Stromal cell of bone marrow (primary cell): Measurements from ENCODE around the gene COL5A2.

Experiments used
- DNase-seq: peaks from one replicate; pipeline ENCODE4 v3.0.0-alpha.2; 2012; ENCODE audit warnings: low read depth

COL5A2 gene

DNA sequence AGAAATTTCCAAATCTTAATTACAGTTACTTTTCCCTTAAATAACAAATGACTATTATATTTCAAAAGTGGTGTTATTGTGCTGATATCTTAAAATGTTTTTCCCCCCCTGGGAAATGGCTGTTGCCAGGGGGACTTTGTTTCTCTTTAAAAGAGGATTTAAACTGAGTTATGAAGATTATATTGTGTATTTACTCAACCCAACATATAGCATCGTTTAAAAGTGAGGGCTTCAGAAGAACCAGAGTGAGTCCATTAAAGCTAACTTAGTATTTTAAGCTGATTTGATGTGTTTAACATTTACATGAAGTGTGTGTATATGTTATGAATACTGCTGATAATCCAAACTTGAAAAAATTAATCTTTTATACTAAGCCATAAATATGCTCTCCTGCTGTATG is 81.6 kb downstream of the COL5A2 start:
- no peak for DNase-seq

DNA sequence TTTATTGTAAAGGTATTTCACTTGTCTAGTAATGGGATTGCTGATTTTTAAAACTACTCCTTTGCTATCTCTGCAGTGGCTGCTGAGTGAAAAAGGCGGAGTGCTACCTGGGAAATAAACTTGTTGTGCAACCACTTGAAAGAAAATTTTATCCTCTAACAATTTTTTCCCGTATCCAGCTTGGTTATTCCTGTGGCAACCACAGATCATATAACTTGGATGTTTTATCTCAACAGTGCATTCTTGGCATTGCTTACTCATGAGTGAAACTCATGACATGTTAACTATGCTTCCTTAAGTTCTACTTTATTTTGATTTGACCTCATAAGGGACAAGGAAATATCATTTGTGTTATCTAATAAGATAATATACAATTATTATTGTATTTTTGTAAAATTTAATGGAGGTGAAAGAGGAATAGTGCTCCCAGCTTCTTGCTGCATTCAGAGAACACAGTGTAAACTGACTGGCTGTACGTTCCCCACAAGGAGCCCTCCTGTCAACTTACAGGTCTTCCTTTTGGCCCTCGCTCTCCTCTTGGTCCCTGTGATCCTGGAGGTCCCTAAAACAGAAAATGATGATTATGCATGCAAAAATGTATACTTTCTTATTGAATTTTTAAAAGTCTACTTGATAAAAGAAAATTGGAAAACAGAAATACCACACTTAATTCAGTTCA is 82.7 kb downstream of the COL5A2 start:
- DNase-seq: peak; percentile 26

DNA sequence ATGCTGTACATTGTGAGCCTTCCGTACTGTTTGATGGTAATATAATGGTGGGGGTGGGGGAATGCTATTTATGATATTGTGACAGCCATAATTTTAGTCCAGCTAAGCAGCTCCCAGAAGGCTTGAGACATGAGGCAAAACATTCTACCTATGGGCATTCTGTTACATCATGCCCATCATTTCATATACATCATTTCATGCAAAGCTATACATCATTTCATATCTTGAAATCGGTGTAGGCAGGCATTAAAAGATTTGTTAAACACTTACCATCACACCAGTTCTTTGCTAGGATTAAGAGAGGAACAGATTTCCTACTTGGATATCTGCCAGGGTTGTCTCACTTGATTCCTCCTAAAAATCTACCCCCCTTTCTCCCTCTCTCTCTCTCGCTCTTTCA is 84.5 kb downstream of the COL5A2 start:
- DNase-seq: no peak

DNA sequence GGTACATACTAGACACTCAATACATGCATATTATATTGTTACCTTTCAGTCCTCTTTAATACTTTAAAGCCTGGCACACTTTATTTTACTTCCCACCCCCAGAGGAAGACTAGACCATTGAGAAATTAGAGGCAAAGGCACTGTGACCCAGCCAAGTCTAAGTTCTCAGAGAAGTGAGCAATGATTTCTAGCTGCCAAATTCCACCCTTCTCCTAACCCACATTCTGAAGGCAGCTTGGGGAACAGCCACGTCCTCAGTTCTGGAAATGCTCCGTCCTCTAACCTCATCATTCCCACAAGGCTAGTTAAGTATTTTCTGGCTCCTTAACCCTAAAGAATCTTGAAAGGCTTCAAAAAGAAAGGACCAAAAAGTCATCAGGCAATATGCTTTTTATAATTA is 86.6 kb downstream of the COL5A2 start:
- DNase-seq: peak; percentile 94

DNA sequence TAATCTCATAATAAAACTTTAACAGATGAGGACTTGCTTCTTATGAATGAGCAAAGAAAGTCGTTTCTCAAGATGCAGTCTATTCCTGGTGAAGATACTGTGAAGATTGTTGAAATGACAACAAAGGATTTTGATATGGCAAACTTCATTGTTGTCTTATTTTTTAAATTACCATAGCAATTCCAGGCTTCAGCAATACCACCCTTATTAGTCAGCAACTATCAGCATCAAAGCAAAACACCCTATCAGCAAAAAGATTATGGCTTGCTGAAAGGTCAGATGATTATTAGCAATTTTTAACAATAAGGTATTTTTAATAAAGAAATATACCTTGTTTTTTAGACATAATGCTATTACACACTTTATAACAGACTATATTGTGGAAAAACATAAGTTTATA is 88.3 kb downstream of the COL5A2 start:
- DNase-seq: no peak

DNA sequence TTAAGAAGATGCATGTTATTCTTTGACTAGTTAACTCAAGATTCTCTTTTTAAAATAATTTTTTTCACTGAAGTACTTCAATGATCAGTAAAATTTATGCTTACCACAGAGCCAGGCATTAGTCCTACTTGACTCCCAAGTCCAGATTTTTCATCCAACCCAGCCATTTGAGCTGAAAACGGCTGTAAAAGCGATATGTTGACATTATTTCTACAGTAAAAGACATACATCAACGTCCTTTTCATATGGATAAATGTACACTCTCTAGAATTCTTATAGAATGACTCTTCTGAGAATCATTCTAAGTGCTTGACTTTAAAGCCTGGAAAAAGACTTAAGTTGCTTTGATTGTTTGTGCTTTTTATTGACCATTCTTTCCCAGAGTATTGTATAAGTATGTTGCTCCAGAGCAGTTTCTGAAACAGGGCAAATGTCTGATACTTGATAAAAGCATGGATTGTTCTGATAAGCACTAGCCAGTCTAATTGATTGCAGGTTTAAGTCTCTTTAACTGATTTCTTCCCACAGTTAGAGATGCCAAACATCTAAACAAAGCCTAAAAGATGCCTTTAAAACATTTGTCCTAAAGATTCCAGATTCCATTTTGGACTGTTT is 90.9 kb downstream of the COL5A2 start:
- DNase-seq: no peak

DNA sequence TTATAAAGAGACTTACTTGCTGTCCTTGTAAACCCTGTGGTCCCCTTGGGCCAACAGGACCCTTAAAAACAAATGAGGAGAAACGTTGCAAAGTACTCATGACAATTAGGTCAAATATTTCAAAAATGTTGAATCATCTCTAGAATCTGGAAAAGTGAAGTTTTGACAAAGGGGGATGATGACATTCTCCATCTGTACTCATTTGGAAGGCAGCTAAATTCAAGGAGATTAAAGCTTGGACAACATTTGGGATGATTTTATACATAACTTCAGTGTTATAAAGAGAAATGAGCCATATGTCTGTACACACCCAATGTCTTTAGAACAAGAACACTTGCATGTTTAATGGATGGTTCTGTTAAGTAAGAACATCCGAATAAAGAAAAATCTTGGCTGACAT is 92.9 kb downstream of the COL5A2 start:
- DNase-seq: peak; percentile 23

DNA sequence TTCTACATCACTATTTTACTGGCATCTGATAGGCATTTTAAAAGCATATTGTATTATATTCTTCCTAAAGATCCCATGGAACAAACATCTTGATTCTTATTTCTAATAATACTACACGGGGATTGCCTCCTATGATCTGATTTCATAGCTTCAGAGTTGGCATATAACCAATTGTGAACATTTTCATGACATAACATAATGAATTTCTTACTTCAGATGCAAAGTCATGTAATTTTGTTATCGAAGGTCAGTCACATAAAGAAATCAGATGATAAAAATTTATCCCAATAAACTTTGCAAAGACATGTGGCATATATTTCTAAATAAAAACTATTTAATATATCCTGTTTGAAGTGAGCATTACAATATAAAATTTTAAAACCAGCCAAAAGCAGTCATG is 93.3 kb downstream of the COL5A2 start:
- DNase-seq: no peak

DNA sequence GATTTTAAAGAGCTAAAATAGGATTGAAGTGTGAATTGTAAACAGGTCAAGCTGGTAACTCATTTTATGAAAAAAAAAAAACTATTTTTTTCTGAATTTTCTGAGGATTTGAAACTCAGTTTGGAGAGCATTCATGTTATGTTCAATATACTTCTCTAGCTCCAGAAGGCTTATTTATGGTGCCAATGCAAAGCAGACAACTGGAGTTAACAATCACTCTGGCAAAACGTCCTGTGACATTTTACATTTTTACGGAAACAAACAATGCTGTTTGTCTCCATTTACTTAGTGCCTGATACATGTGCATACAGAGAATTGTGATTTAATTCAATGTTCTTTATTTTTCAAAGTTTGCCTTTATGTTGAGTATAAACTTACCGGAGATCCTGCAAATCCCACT is 96.0 kb downstream of the COL5A2 start:
- no peak for DNase-seq

DNA sequence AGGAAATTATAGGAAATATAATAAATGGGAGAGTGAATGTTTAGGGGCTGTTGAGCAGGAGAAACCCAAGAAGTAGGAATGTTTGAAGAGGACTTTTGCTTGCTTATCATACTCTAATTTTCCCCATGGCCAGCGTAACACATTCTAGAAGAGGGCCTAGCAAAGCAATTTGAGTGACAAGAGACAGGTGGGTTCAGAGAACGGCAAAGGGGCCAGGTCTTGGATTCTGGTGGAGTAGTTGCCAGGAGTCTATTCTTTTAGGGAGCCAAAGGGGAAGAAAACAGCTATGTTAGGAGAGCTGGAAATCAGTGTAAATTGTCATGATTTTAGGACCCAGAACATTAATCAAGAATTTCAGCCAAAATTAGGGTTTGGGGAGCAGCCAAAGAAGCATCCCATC is 96.5 kb downstream of the COL5A2 start:
- no peak for DNase-seq

DNA sequence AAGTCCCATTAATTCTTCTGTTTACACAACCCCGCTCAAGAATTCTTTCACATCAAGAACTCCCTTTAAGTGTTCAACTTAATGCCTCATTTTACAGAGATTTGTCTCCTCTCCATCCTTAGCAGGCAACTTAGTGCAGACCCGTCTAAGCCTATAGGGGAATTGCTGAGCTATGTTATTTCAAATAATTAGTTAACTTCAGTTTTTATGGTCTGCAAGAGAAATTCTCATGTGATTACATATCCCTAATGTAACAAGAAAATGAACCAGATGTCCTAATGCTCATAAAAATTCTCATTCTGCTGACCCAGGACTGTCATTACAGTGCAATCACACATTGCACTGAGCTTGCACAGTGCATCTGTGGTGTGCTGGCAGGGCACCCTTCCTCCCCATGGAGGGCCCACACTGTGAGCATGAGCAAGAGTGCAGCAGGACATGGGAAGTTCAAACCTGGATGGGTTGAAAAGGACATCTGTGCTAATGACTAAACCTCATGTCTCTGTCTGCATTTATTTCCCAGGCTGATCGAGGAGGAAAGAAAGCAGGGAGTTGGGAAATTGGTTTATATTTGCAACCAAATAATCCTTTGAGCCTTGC is 97.1 kb downstream of the COL5A2 start:
- no peak for DNase-seq

DNA sequence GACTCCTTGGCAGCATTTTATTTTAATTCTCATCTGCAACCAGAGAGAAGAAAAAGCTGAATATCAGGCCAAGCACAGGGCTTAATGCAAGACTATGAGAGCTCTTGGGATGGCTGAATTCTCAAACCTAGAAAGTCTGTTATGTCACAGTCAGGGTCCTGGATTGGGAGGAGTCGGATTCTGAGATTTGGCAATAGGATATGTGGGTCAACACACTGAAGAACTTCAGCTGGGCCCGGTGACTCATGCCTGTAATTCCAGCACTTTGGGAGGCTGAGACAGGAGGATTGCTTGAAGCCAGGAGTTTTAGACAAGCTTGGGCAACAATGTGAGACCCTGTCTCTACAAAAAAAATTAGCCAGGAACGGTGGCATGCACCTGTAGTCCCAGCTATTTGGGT is 103.0 kb downstream of the COL5A2 start:
- DNase-seq: no peak

DNA sequence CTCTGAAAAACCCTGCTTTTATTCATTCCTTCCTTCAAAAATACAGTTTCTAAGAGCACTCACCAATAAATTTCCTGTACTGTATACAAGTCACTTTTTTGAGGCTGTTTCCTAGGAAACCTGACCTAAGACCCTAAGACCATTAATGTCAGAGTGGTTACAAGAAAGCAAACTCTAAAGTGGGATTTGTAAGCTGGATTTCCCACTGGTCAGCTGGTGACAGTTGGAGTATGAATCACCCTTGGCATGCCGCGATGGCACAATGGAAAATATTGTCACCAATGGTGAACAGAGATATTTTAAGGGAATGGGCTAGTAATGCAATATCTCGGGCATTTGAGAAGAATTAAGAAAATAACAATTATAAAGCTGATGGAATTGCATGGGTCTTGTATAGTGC is 103.4 kb downstream of the COL5A2 start:
- DNase-seq: no peak

DNA sequence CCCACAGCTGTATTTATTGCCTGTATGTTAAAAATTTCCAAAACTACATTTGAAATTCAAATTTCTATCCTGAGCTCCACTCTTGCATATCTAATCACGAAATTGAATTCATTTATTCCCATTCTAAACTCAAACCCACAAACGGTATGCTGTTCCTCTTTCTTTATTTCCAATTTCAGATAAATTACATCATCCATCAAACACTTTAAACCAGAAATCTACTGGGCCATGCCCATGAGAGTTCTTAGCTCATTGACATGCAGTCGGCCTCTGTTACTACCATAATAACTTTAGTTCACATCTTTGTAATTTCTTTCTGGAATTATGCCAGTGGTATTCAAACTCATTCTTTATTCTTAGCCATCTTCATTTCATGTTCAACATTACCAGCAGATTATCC is 105.1 kb downstream of the COL5A2 start:
- no peak for DNase-seq

DNA sequence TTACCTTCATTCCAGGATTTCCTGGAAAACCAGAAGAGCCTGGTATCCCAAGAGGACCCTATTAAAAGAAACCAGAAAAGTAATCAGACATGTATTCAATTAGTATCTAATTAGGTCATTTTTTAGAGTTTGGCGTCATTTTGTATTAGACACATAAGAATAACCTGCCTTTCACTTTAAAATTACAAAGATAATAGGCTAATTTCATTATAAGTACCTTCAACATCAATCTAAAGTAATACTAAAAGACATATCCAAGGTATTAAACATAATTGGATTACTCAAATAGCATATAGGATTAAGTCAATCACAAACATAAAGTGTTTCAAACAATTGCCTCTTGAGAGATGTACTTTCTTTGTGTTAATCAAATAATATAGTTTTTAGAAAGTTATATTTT is 107.5 kb downstream of the COL5A2 start:
- no peak for DNase-seq

DNA sequence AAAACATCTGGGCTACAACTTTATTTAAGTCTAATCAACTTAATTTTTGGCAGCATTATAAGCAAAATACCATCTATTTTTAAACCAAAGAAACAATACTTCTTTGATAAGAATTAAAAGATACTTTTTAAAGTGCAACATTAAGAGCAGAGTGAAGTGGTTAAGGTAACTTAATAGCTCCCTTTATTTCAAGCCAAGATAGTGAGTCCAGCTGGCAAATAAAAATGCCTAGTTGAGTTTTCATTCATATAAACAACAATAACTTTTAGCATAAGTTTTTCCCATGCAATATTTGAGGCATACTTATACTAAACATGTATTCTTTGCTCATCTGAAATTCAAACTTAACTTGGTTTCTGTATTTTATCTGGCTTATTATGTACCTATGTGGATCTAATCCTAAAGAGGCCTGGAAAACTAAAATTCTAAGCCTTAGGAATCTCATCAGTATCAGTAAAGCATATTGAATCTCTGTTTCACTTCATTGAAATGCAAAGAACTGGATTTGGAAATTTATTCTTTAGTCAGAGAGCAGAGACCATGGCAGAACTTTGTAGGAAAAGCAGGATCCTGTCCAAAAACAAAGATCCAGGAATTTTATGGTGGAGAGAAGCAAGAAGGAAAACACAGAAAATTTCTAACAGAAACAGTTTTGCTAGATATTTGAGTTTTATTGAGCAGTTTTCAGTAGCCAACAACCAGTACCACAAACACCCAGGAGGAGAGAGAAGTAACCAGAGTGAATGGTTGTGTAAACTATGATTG is 109.5 kb downstream of the COL5A2 start:
- no peak for DNase-seq

DNA sequence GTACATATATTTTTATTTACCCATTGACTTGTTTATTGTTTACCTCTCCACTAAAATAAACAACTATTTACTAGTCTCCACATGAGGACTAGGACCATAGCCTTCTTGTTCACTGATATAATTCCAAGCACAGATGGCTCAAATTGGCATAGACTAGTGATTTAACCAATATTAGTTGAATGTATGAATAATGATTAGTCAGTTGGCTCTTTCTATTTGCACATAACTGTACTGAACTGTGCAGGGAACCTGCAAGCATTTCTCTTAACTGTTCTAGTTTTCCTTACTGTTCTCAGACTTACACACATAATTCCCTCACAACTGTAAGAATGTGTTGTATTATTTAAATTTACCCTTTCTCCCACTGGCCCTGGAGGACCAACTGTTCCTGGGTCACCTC is 113.5 kb downstream of the COL5A2 start:
- DNase-seq: no peak

DNA sequence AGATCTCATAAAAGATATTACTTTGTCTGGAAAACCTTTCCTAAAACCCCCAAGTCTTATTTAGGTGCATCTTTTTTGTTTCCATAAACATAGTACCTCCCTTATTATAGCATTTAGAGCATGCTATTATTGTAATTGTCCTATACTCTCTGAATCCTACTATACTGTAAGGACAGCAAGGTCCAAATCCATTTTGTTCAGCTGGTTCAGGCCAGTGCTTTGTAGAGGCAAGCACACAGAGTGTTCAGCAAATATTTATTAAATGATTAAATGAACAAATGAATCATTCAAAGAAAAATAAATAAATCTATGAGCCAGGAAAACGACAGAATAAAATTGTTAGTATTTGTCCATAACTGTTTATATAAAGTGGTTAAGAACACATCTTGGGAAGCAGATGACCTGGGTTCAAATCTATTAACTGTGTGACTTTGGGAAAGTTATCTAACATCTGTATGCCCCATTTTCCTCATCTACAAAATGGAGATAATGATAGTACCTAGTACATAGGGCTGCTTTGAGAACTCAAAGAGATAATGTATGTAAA is 119.4 kb downstream of the COL5A2 start:
- DNase-seq: no peak

DNA sequence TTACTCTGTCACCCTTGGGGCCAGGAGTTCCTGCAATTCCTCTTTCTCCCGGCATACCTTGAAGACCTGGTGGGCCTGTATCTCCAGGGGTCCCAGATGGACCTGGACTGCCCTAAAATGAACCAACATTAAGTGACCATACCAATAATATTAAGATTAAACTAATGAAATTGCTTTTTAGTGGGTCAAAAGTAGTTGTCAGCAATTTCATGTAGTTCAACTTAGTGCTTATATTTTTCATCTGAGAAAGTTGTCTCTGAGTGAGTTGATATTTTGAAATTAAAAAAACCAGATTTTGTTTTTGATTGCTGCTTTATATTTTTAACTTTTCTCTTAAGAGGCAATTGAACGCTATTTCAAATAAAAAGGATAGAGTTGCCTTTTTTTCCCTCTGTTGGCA is 122.2 kb downstream of the COL5A2 start:
- DNase-seq: no peak

DNA sequence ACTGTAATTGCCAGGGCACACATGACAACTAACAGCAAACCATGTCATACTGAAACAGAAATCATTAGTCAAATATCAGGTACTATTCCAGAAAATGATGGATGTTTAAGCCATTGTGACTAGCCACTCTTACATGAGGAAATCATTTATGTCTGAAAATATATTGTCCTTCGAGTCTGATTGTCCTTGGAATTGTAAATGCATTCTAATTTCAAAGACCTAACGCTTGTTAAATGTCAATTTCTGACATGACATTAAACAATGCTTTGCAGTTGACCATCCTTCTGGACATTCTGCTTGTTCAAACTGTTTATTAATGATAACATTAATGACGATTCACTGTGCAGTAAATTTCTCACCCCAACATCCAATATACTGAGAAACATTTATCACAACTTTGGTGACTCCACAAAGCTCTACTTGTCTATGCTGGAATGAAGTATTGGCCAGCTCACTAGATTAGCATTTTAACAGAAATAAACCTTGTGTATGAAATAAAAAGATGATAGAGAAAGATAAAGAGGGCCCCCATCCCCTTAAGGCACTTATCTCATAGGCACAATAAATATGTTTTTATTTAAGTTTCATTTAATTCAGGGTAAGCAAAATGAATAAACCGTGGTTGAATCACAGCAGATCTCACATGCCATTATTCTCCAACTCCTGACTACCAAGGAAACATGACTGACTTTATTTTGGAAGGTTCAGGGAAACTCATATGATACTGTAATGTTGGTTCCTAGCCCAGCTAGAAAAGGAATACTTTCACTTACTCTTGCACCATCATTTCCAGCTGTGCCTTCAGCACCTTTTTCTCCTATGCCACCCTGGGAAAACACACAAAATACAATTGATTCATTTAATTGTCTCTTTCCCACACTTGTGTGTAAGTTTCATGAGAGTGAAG is 123.1 kb downstream of the COL5A2 start:
- peak; percentile 20 for DNase-seq

DNA sequence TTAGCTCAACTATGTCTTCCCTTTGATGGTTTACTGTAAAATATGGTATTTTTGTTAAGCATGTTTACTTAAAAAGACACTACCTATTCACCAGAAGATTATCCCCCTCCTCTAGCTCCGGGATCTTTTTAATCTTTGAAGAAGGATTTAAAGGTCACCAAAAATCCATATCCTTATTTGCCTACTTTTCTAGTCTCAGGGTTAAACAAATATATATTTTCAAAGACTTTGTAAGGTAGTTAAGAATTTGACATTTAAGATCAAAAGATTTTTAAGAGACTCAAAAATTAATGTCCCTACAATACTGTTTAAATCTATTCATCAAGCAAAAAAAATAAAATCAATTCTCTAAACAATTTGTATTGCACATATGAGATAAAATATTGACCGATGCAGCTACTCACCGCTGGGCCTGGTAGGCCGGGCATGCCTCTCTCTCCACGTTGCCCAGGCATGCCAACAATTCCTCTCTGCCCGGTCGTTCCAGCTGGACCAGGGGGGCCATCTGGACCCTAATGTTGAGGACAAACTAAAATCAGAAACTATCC is 129.3 kb downstream of the COL5A2 start:
- no peak for DNase-seq
